Upper lobe of right lung (tissue), 1 donor: Measurements from ENCODE around the gene LUZP1. TPM values are rescaled to one million over a fixed set of nuclear protein-coding genes. Genes with fewer than 3 reads are reported as not detected.

Experiments
- ATAC-seq: fragments of 200-7000 bp; cut with Tn5 transposase; one replicate; pipeline ENCODE4 v1.9.1; 2020; ENCODE audit warnings: mild to moderate bottlenecking, moderate library complexity
- DNase-seq: peaks from one replicate; pipeline ENCODE4 v3.0.0-alpha.2; 2020
- H3K27ac ChIP-seq: fragments of 200-600 bp; one replicate; pipeline ENCODE4 v1.8.0; 2022
- H3K27me3 ChIP-seq: fragments of 200-600 bp; one replicate; pipeline ENCODE4 v1.8.0; 2022; ENCODE audit warnings: mild to moderate bottlenecking
- H3K36me3 ChIP-seq: fragments of 200-600 bp; one replicate; pipeline ENCODE4 v1.8.0; 2022
- H3K4me1 ChIP-seq: fragments of 200-600 bp; one replicate; pipeline ENCODE4 v1.8.0; 2022
- H3K4me3 ChIP-seq: fragments of 200-600 bp; one replicate; pipeline ENCODE4 v1.8.0; 2022; ENCODE audit warnings: mild to moderate bottlenecking
- H3K9me3 ChIP-seq: fragments of 200-600 bp; one replicate; pipeline ENCODE4 v1.8.0; 2022
- CTCF ChIP-seq: fragments of 200-600 bp; IDR thresholded peaks from one replicate; pipeline ENCODE4 v1.8.0; 2022; ENCODE audit warnings: antibody characterized with exemption
- intact Hi-C: fragments of 100-400 bp; cut with DNase I; formaldehyde crosslinking; loops from one replicate; pipeline ENCODE4 v1.11.0; 2022
- total RNA-seq: library from RNA; stranded (reverse); fragmentation: NEBNext Ultra II Directional; extraction: Animal tissue kit (Norgen Biotek cat#: 25700); gene quantifications from one replicate; pipeline ENCODE4 v1.2.1, GENCODE V29; 2021
- donor health status: DM: no; HTN: yes; CAD: no; lungs with severe emphysema.

LUZP1 gene
- total RNA-seq, 1 donor from 2014 or later = 36.4 TPM

- Histone ChIP-seq H3K4me1 (peaks cover 12% of the 10 kb centered on the region), H3K36me3 (peaks cover 18% of the 10 kb centered on the region), H3K4me3 (no peak overlapping the region), H3K9me3 (no peaks in the 10 kb centered on the region), H3K27ac (no peak overlapping the region), H3K27me3 (no peaks in the 10 kb centered on the region)
- intact Hi-C loops = no loop called here
- ATAC-seq (no peak), DNase-seq (no peak)
- no peak for TF ChIP-seq CTCF
These were observed 59.6 kb downstream of the LUZP1 start for GRCh38 chr1:23108918-23109533.

GRCh38 chr1:23103001-23103889 is 65.4 kb downstream of the LUZP1 start:
- DNase-seq = no peak

GRCh38 chr1:23102289-23102688 is 66.4 kb downstream of the LUZP1 start:
- no peak for TF ChIP-seq CTCF
- Histone ChIP-seq H3K27ac (peak overlapping the region; percentile 51), H3K36me3 (peaks cover 10% of the 10 kb centered on the region), H3K9me3 (no peaks in the 10 kb centered on the region), H3K27me3 (no peaks in the 10 kb centered on the region), H3K4me1 (peaks cover 47% of the 10 kb centered on the region), H3K4me3 (no peak overlapping the region)
- intact Hi-C loops = no loop called here
- DNase-seq = no peak
- ATAC-seq = no peak

More at GRCh38 chr1:23103001-23103889, 65.4 kb downstream of the LUZP1 start:
- peak; percentile 50 for ATAC-seq
- H3K4me1 ChIP-seq = peaks cover 47% of the 10 kb centered on the region
- peaks cover 18% of the 10 kb centered on the region for H3K36me3 ChIP-seq
- no peak for TF ChIP-seq CTCF
- H3K27me3 ChIP-seq = no peaks in the 10 kb centered on the region
- no peaks in the 10 kb centered on the region for H3K9me3 ChIP-seq
- no peak overlapping the region for H3K4me3 ChIP-seq
- H3K27ac ChIP-seq = peak overlapping the region; percentile 15
- intact Hi-C loops = no loop called here

- DNase-seq (no peak), ATAC-seq (no peak)
- H3K4me1 ChIP-seq = peaks cover 47% of the 10 kb centered on the region
- H3K27ac ChIP-seq = peak overlapping the region; percentile 51
- H3K27me3 ChIP-seq = no peaks in the 10 kb centered on the region
- no peak for TF ChIP-seq CTCF
- H3K9me3 ChIP-seq = no peaks in the 10 kb centered on the region
- intact Hi-C loops = no loop called here
- no peak overlapping the region for H3K4me3 ChIP-seq
- peaks cover 6% of the 10 kb centered on the region for H3K36me3 ChIP-seq
These were observed 66.8 kb downstream of the LUZP1 start for GRCh38 chr1:23101887-23102286.

GRCh38 chr1:23101101-23101827 is 67.4 kb downstream of the LUZP1 start:
- Histone ChIP-seq H3K4me3 (no peak overlapping the region), H3K4me1 (peaks cover 47% of the 10 kb centered on the region), H3K27me3 (no peaks in the 10 kb centered on the region), H3K36me3 (peaks cover 6% of the 10 kb centered on the region), H3K27ac (peak overlapping the region; percentile 51), H3K9me3 (no peaks in the 10 kb centered on the region)
- no peak for TF ChIP-seq CTCF
- no peak for DNase-seq
- intact Hi-C loops = no loop called here
- no peak for ATAC-seq
